T47D (cell line): ENCODE results near the gene CDC73.

ENCODE experiments used
- DNase-seq, 2 experiments: peaks; one replicate each; pipeline versions ENCODE4 v3.0.0 to v3.0.0-alpha.2; 2011 to 2012; ENCODE audit warnings: low read depth in 1 of 2, low spot score in 1 of 2
- JUND ChIP-seq: IDR thresholded peaks from 2 replicates; pipeline ENCODE4 v1.6.1; 2012; ENCODE audit warnings: low read depth
- in situ Hi-C: cut with HindIII; loops from 2 replicates; pipeline ENCODE4 v1.10.0; 2016; ENCODE audit warnings: low sequenced_read_pairs, low pct_unique_long_range_greater_than_20kb

The CDC73 gene

DNA sequence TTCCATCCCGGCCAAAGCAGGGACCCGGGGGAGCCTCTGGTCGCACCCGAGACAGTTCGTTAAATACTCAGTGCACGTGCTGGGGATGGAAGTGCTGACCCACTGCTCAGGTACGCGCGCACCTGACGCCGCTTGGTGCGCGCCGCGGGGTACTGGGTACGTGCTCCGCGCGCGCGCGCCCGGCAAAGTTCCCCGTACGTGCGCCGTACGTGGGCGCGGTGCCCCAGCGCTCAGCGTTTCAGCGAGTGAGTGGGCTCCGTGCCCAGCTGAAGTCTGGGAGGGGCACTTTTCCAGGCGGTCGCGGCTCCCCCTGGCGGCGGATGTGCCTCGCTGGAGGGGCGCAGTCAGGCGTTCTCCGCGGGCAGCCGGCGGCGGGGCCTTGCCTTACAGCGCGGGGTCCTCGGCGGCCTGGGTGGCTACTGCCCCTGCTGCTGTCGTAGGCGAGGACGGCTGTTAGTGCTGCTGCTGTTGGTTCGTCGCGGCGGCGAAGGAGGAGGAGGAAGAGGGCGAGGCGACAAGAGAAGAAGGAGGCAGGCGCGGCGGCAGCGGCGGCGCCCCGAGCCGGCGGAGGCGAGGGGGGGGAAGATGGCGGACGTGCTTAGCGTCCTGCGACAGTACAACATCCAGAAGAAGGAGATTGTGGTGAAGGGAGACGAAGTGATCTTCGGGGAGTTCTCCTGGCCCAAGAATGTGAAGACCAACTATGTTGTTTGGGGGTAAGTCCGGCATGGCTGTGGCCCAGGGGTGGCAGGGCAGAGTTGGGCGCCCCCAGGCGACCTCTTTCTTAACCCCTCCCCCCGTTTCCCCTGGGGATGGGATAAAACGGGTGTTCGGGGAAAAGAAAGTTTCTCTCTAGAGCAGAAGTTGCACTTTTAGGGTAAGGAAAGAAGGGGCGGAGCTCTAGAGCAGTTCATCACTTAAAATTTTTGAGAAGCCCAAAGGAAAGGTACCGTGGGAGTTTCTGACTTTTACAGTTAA, at the start of gene CDC73:
Gene CDC73, plus strand, starts transcription at position 416 of the 978 bp plus-strand sequence. Its CDS starts 170 bp downstream, at position 586.
- peak; percentile 97 to 99 for DNase-seq

DNA sequence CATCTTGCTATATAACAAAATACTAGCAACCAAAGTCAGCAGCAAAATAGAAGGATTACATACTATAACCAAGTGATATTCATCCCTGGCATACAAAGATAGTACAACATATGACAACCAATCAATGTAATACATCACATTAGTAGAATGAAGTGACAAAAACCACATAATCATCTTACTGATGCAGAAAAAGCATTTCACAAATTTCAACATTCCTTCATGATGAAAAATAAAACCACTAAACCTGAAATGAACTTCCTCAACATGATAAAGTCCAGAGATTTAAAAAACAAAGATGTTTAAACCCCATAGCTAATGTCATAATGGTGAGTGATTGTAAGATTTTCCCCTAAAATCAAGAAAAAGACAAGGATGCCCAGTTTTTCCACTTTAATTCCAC, 43.8 kb upstream of the CDC73 start:
- no peak for TF ChIP-seq JUND
- DNase-seq: no peak
- in situ Hi-C loops: no loop called here

More for the DNA sequence above, at the start of gene CDC73:
- TF ChIP-seq JUND: no peak
- in situ Hi-C loops: no loop called here

DNA sequence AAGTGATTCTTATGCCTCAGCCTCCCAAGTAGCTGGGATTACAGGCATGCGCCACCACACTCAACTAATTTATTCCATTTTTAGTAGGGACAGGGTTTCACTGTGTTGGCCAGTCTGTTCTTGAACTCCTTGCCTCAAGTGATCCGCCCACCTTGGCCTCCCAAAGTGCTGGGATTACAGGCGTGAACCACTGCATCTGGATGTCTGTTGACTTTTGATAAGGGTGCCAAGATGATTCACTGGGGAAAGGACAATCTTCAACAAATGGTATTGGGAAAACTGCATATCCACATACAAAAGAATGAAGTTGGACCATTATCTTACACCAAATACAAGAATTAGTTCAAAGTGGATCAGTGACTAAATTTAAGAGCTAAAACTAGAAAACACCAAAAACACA, 42.6 kb upstream of the CDC73 start:
- DNase-seq: no peak
- TF ChIP-seq JUND: no peak
- in situ Hi-C loops: no loop called here

DNA sequence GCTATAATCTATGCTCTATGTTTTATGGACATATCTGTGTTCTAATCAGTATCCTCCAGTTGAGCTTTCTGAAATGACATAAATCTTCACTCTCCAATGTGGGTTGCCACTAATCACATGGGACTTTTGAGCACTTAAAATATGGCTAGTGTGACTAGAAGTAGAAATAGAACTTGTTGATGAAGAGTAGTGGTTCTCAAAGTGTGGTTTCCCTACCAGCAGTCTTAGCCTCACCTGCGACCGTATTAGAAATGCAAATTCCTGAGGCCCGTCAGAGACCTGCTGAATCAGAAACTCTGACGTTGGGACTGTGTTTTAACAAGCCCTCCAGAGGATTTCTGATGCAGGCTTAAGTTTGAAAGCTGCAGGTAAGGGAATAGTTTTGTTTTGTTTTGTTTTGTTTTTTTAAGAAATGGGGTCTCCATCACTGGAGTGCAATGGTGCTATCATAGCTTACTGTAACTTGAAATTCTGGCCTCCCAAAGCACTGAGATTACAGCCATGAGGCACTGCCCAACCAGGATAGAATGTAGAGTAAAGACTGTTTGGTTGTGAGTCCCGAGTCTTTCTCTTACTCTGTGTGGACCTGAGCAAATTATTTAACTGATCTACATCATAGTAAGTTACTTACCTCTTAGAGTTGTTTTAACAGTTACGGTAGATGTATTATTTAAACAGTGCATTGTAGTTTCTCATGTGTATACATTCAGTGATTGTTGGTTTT, 38.3 kb upstream of the CDC73 start:
- no peak for TF ChIP-seq JUND
- in situ Hi-C loops: no loop called here
- no peak for DNase-seq

DNA sequence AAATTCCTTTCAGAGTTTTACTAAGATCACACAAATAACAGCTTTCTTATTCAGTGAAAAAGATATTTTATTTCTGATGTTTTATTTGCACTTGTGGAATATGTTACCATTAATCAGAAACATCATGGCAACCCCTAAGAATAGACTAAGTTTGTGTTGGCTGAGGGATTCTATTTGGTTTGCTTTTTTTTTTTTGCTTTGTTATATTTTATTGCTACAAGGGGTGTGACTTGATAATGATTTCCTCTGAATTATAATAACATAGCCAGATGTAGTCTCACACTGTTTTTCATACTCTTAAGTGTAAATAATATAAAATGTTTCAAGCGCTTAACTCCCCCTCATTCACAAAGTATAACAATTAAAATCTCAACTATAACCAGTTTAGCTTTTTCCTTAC, 36.6 kb upstream of the CDC73 start:
- no peak for DNase-seq
- in situ Hi-C loops: no loop called here
- TF ChIP-seq JUND: no peak

DNA sequence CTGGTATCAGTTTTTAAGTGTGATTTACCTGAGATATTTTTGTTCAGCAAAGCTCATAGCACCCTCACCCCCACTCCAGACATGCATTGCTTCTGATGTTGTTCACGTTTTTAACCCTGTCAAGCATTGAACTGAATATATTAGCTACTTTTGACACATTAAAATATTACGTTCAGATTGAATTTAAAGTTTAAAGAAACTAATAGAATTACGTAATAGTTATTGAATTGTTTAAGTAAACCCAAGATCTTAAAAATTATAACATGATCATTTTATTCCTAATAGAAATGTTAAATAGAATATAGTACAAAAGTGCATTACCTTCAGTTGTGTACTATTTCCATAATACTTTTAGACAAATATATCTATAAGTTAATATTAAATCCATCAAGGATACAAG, 35.5 kb upstream of the CDC73 start:
- no peak for DNase-seq
- TF ChIP-seq JUND: no peak
- in situ Hi-C loops: no loop called here

DNA sequence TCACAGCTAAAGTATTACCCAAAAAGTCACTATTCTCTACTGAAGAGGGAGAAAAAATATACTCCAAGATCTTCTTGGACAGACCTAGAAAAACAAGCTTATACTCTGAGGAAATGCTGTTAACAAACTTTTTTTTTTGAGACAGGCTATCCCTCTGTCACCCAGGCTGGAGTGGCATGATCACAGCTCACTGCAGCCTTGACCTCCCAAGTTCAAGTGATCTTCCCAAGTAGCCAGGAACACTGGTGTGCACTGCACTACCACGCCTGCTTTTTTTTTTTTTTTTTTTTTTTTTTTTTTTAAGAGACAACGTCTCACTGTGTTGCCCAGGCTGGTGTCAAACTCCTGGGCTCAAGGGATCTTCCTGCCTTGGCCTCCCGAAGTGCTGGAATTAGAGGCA, 33.9 kb upstream of the CDC73 start:
- in situ Hi-C loops: no loop called here

DNA sequence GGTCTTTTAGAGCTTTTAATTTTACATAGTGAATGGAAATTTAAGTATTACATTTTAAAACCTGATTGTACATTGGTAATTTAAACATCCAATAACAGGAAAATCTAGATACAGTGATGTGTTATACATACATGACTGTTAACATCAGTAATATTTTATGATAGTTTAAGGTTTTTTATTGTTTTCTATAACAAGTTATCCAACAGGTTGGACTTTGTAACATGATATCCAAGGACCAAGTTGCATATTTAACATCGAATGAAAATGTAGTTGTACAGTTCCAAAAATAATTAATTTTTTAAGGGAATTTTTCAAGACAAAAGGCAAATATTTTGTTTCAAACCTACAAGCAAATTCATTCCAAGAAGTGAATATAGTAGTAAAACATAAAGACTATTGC, 31.0 kb upstream of the CDC73 start:
- in situ Hi-C loops: no loop called here
- no peak for TF ChIP-seq JUND
- no peak for DNase-seq

More for the DNA sequence above, 33.9 kb upstream of the CDC73 start:
- no peak for TF ChIP-seq JUND
- no peak for DNase-seq

DNA sequence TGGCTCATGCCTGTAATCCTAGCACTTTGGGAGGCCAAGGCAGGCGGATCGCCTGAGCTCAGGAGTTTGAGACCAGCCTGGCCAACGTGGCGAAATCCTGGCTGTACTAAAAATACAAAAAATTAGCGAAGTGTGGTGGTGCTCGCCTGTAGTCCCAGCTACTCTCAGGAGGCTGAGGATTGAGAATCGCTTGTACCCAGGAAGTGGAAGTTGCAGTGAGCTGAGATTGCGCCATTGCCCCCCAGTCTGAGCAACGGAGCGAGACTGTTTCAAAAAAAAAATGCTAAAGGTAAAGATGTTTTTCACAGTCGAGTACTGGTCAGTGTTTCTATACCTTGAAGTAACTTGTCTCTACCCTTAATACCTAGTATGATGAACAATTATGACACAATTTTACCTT, 27.7 kb upstream of the CDC73 start:
- DNase-seq: no peak
- TF ChIP-seq JUND: no peak
- in situ Hi-C loops: no loop called here

DNA sequence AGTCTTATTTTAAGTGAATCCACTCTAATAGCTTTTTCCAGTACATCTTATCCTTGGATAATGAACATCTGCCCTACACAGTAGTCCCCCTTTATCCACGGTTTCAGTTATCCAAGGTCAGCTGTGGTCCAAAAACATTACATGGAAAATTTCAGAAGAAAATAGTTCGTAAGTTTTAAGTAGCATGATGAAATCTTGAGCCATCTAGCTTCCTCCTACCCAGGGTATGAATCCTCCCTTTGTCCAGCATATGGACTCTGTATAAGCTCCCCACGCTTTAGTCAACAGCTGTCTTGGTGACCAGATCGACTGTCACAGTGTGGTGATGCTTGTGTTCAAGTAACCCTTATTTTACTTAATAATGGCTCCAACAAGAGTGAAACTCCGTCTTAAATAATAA, 19.2 kb upstream of the CDC73 start:
- in situ Hi-C loops: no loop called here
- no peak for DNase-seq
- TF ChIP-seq JUND: no peak

DNA sequence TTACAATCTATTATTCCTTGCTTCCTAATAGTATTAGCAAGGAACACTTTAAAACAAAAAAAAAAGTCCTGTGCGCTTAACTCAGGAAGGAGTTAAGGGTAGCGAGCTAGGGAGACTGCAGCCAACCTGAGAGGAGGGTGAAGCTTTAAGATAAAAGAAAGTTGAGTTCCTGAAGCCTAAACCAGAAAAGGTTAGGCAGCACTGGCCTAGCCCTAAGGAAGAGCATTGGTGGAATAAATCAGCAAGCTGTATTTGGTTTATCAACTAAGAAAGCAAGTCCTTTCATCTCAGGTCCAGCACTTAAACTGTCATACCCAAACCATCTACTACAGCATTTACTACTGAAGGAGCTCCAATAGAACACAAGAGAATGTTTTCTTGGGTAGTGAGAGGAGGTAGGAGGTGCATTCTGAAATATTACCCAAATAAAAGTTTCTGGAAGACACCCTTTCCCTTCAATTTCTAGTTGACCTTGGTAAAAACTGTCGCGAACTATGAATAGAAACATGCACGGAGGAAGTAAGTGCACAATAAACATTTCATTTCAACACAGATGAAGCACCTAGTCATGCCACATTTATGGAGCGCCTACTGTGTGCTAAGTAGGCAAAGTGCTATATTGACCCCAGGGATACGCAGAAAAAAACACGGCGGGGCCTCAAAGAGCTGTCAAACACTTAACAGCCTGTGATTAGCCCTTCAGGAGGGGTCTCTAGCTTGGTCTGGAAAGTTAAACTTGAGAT, 17.9 kb upstream of the CDC73 start:
- DNase-seq: no peak
- in situ Hi-C loops: no loop called here
- no peak for TF ChIP-seq JUND

DNA sequence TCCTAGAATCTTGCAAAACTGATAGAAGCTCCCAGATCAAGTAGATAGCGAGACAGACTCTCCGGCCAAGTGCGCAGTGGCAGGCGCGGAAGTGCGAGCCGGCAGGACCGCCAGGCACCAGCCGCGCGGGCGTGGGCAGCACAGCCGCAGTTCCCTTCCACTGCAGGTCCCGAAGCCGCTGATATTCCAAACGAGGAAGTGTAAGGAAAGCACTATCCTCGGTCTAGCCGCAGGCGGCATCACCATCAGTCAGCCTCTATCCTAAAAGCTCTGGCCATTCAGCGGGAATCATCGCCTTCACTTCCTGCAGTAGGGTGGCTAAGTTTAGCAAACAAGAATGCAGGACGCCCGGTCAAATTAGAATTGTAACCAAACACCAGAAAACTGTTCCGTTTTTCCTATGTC, 17.3 kb upstream of the CDC73 start:
- no peak for TF ChIP-seq JUND
- peak; percentile 66 to 72 for DNase-seq
- in situ Hi-C loops: no loop called here
